ENCODE results near the gene CHCHD6.

The CHCHD6 gene

DNA sequence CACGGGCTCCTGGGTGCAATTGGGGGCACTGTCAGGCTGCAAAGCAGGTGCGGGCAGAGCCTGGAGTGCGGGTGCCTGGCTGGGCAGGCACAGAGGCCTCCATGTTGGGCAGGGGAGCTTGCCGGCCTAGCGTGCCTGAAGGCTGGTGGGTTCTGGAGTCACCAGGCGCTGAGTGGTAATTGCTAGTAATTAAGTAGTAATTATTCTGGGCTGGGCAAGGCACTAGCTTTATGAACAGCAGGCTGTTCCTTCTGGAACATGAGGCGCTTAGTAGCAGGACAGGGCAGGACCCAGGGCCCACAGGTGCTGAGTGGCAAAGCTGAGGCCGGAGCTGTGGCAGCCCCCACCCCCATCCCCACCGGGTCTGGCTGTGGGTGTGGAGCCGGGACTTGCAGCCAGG, 304.2 kb downstream of the CHCHD6 start:
- Histone ChIP-seq H3K27me3 (no peaks in the 10 kb centered on the region), H3K36me3 (peaks cover 0 to 34% (median 19%) of the 10 kb centered on the region in 3 donors), H3K4me1 (peaks cover 0 to 43% (median 26%) of the 10 kb centered on the region in 4 donors), H3K9me3 (no peaks in the 10 kb centered on the region), H3K27ac (no peak overlapping the region), H3K4me3 (no peak overlapping the region)
- DNase-seq, result no peak
- TF ChIP-seq, protein P1, sequence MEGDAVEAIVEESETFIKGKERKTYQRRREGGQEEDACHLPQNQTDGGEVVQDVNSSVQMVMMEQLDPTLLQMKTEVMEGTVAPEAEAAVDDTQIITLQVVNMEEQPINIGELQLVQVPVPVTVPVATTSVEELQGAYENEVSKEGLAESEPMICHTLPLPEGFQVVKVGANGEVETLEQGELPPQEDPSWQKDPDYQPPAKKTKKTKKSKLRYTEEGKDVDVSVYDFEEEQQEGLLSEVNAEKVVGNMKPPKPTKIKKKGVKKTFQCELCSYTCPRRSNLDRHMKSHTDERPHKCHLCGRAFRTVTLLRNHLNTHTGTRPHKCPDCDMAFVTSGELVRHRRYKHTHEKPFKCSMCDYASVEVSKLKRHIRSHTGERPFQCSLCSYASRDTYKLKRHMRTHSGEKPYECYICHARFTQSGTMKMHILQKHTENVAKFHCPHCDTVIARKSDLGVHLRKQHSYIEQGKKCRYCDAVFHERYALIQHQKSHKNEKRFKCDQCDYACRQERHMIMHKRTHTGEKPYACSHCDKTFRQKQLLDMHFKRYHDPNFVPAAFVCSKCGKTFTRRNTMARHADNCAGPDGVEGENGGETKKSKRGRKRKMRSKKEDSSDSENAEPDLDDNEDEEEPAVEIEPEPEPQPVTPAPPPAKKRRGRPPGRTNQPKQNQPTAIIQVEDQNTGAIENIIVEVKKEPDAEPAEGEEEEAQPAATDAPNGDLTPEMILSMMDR (IDR thresholded peaks at IDR 0.05), result no peak
- intact Hi-C loops (cut with DNase I; ENCODE audit: low total_unique reads), result no loop called here

GRCh38 chr3:127009531-127009930, 305.5 kb downstream of the CHCHD6 start:
- Histone ChIP-seq H3K9me3 (no peaks in the 10 kb centered on the region), H3K4me3 (no peak overlapping the region), H3K27me3 (no peaks in the 10 kb centered on the region), H3K27ac (peak overlapping the region; percentile 30 to 58), H3K36me3 (peaks cover 6 to 47% (median 31%) of the 10 kb centered on the region in 3 donors), H3K4me1 (peaks cover 0 to 39% (median 25%) of the 10 kb centered on the region in 4 donors)
- DNase-seq, result no peak
- intact Hi-C loops (cut with DNase I; ENCODE audit: low total_unique reads), result no loop called here
- TF ChIP-seq, protein P1 (IDR thresholded peaks at IDR 0.05), result no peak
